ENCODE measurements around the gene CALD1. TPM values are rescaled to one million over a fixed set of nuclear protein-coding genes. Genes with fewer than 3 reads are reported as not detected.

Gene CALD1
- total RNA-seq, 2 donors from 2014 or later = 1,459 to 1,514 TPM

GRCh38 chr7:134900166-134900982 lies 120.9 kb downstream of the CALD1 start:
- DNase-seq (ENCODE audit: low spot score) = no peak
- intact Hi-C loops (cut with DNase I) = no loop called here

- no peak for DNase-seq (ENCODE audit: low spot score)
- intact Hi-C loops (cut with DNase I) = no loop called here
These were observed 122.1 kb downstream of the CALD1 start for GRCh38 chr7:134901389-134902020.

- no peak for DNase-seq (ENCODE audit: low spot score)
- intact Hi-C loops (cut with DNase I) = no loop called here
These were observed 122.6 kb downstream of the CALD1 start for GRCh38 chr7:134902058-134902457.

GRCh38 chr7:134903073-134903790 lies 123.8 kb downstream of the CALD1 start:
- no peak for DNase-seq (ENCODE audit: low spot score)
- intact Hi-C loops (cut with DNase I) = no loop called here

- intact Hi-C loops (cut with DNase I) = no loop called here
- DNase-seq (ENCODE audit: low spot score) = peak; percentile 82
These were observed 125.9 kb downstream of the CALD1 start for GRCh38 chr7:134905375-134905774.

GRCh38 chr7:134907000-134907399 lies 127.6 kb downstream of the CALD1 start:
- intact Hi-C loops (cut with DNase I) = no loop called here
- no peak for DNase-seq (ENCODE audit: low spot score)

GRCh38 chr7:134907639-134908038 lies 128.2 kb downstream of the CALD1 start:
- no peak for DNase-seq (ENCODE audit: low spot score)

GRCh38 chr7:134908289-134908688 lies 128.9 kb downstream of the CALD1 start:
- DNase-seq (ENCODE audit: low spot score) = no peak
- intact Hi-C loops (cut with DNase I) = no loop called here

More at GRCh38 chr7:134907639-134908038, 128.2 kb downstream of the CALD1 start:
- intact Hi-C loops (cut with DNase I) = no loop called here

GRCh38 chr7:134910214-134910890 lies 130.9 kb downstream of the CALD1 start:
- no peak for DNase-seq (ENCODE audit: low spot score)
- intact Hi-C loops (cut with DNase I) = no loop called here

GRCh38 chr7:134910968-134911367 lies 131.5 kb downstream of the CALD1 start:
- intact Hi-C loops (cut with DNase I) = no loop called here
- no peak for DNase-seq (ENCODE audit: low spot score)

- intact Hi-C loops (cut with DNase I) = no loop called here
- no peak for DNase-seq (ENCODE audit: low spot score)
These were observed 136.9 kb downstream of the CALD1 start for GRCh38 chr7:134916171-134916883.

GRCh38 chr7:134919240-134919641 lies 139.8 kb downstream of the CALD1 start:
- intact Hi-C loops (cut with DNase I) = no loop called here
- no peak for DNase-seq (ENCODE audit: low spot score)

- DNase-seq (ENCODE audit: low spot score) = no peak
- intact Hi-C loops (cut with DNase I) = no loop called here
These were observed 140.8 kb downstream of the CALD1 start for GRCh38 chr7:134920026-134920753.

- intact Hi-C loops (cut with DNase I) = no loop called here
- no peak for DNase-seq (ENCODE audit: low spot score)
These were observed 143.6 kb downstream of the CALD1 start for GRCh38 chr7:134922720-134923704.

GRCh38 chr7:134925766-134926165 lies 146.3 kb downstream of the CALD1 start:
- intact Hi-C loops (cut with DNase I) = no loop called here
- DNase-seq (ENCODE audit: low spot score) = no peak

- DNase-seq (ENCODE audit: low spot score) = no peak
- intact Hi-C loops (cut with DNase I) = no loop called here
These were observed 147.0 kb downstream of the CALD1 start for GRCh38 chr7:134926396-134926795.

GRCh38 chr7:134927076-134927475 lies 147.6 kb downstream of the CALD1 start:
- no peak for DNase-seq (ENCODE audit: low spot score)
- intact Hi-C loops (cut with DNase I) = no loop called here

All from posterior vena cava (tissue), 2 donors.